ENCODE results near the gene HOXC10.

Gene HOXC10

DNA sequence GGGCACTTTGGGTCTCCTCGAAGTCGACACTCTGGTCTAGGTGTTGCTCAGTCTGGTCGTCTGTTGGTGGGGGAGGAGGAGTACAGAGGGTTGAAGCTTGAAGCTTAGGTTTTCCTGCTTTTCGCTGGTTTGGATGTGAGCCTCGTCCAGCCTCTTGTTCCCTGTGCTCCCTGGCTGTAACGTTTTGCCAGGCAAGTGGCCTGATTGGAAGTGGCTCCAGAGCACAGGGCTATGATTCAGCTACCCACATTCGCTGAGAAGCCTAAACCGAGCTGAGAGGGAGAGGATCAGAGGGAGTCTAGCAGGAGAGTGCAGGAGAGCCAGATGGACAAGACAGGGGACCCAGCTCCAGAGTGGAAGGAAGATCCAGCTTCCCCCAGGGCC is 6.1 kb downstream of the HOXC10 start:
- DNase-seq (ENCODE audit: low read depth), result no peak
- in situ Hi-C loops (cut with HindIII; ENCODE audit: low sequenced_read_pairs), result no loop called here
- H3K4me3 ChIP-seq (ENCODE audit: low read depth, low read length), result no peak overlapping the region
- TF ChIP-seq, protein P1, sequence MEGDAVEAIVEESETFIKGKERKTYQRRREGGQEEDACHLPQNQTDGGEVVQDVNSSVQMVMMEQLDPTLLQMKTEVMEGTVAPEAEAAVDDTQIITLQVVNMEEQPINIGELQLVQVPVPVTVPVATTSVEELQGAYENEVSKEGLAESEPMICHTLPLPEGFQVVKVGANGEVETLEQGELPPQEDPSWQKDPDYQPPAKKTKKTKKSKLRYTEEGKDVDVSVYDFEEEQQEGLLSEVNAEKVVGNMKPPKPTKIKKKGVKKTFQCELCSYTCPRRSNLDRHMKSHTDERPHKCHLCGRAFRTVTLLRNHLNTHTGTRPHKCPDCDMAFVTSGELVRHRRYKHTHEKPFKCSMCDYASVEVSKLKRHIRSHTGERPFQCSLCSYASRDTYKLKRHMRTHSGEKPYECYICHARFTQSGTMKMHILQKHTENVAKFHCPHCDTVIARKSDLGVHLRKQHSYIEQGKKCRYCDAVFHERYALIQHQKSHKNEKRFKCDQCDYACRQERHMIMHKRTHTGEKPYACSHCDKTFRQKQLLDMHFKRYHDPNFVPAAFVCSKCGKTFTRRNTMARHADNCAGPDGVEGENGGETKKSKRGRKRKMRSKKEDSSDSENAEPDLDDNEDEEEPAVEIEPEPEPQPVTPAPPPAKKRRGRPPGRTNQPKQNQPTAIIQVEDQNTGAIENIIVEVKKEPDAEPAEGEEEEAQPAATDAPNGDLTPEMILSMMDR (IDR thresholded peaks at IDR 0.05; ENCODE audit: low read depth, low read length, missing control alignments), result no peak

DNA sequence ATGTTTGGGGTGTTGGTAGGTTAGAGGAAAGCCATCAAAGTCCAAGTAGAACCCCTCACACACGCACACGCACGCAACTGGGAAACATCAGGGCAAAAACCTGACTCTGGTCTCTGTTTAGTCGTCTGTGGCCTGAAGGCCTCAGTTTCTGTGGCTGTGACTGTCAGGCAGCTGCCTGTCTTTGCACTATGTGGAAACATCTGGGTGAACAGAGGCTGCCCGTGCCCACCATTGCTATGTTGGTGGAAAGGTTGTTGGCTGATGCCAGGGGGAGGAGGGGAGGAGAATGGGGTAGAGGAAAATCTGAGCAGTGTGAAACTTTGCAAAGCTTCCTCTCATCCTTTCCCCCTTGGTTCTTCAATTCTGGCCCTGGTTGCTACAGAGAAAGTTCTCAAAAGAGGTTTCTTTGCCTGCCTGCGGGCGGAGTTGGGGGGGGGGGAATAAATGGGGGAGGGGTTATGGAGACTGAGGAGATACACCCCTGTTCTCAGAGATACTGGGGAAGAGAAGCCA is 7.5 kb downstream of the HOXC10 start:
- H3K4me3 ChIP-seq (ENCODE audit: low read depth, low read length), result no peak overlapping the region
- TF ChIP-seq, protein P1 (IDR thresholded peaks at IDR 0.05; ENCODE audit: low read depth, low read length, missing control alignments), result no peak
- DNase-seq (ENCODE audit: low read depth), result no peak
- in situ Hi-C loops (cut with HindIII; ENCODE audit: low sequenced_read_pairs), result no loop called here

- TF ChIP-seq, protein P1 (IDR thresholded peaks at IDR 0.05; ENCODE audit: low read depth, low read length, missing control alignments), result no peak
- in situ Hi-C loops (cut with HindIII; ENCODE audit: low sequenced_read_pairs), result no loop called here
- H3K4me3 ChIP-seq (ENCODE audit: low read depth, low read length), result no peak overlapping the region
- no peak for DNase-seq (ENCODE audit: low read depth)
Observed at GRCh38 chr12:53993162-53994008, 8.4 kb downstream of the HOXC10 start.

- H3K4me3 ChIP-seq (ENCODE audit: low read depth, low read length), result no peak overlapping the region
- no peak for DNase-seq (ENCODE audit: low read depth)
- TF ChIP-seq, protein P1 (IDR thresholded peaks at IDR 0.05; ENCODE audit: low read depth, low read length, missing control alignments), result no peak
- in situ Hi-C loops (cut with HindIII; ENCODE audit: low sequenced_read_pairs), result no loop called here
Observed at GRCh38 chr12:53994009-53994263, 9.0 kb downstream of the HOXC10 start.

DNA sequence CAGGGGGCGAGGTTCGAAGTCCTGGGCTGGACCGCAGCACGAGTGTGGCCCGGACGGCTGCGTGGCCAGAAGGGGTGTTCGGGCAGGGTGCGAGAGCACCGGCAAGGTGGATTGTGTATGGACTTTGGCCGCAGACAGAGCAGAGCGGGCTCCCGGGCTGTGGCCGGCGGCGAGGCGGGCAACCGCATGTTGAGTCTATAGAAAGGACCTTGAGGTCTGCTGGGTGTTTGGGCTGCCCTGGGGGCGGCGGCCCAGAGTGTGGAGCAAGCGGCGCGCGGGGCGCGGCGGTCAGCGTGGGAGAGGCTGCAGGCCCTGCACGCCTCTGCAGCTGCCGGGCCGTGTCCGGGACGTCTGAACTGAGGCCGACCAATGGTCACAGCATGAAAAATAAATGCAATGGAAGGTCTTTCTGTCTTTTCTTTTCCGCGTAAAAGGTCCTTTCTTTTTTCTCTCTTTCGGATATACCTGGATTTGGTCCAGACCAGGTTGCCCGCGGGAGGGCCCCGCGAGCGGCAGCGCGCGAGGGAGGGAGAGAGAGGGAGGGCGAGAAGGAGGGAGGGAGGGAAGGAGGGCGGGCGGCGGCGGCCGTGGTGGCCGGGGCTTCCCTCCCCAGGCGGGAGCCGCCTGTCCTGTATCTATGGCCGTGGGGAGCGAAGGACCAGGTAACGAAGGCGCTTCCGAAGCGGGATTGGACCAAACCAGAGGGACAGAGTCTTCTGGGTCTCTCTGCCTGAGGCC is 9.5 kb downstream of the HOXC10 start:
- in situ Hi-C loops (cut with HindIII; ENCODE audit: low sequenced_read_pairs), result no loop called here
- TF ChIP-seq, protein P1 (IDR thresholded peaks at IDR 0.05; ENCODE audit: low read depth, low read length, missing control alignments), result no peak
- no peak for DNase-seq (ENCODE audit: low read depth)
- H3K4me3 ChIP-seq (ENCODE audit: low read depth, low read length), result no peak overlapping the region

GRCh38 chr12:53995002-53995377 is 10.0 kb downstream of the HOXC10 start:
- H3K4me3 ChIP-seq (ENCODE audit: low read depth, low read length), result no peak overlapping the region
- in situ Hi-C loops (cut with HindIII; ENCODE audit: low sequenced_read_pairs), result no loop called here
- TF ChIP-seq, protein P1 (IDR thresholded peaks at IDR 0.05; ENCODE audit: low read depth, low read length, missing control alignments), result no peak
- DNase-seq (ENCODE audit: low read depth), result no peak

Measured in astrocyte of the cerebellum (primary cell).